ENCODE results near the gene PNKP. TPM values are rescaled to one million over a fixed set of nuclear protein-coding genes. Genes with fewer than 3 reads are reported as not detected.
A peak's percentile ranks its signal among the peaks of the same experiment; 100 is the strongest.

PNKP gene
- total and polyA plus RNA-seq, 9 of the 15 experiments (the other 6 are each of a cell fraction or from before 2014, with no cell fraction given) = 2.8 to 85.4 (median 25.3) TPM

- Histone ChIP-seq H3K9me3 (replicated peaks; ENCODE audit: control insufficient read depth, insufficient read depth, low read depth, low read length) (no peaks in the 10 kb centered on the region), H3K79me2 (ENCODE audit: control insufficient read depth, insufficient read depth, low read length) (peaks cover 39% of the 10 kb centered on the region), H3K27me3 (ENCODE audit: control insufficient read depth in 2 of 2, insufficient read depth in 2 of 2, low read length in 2 of 2) (no peaks in the 10 kb centered on the region), H3K36me3 (ENCODE audit: control insufficient read depth, insufficient read depth, low read length) (peaks cover 72% of the 10 kb centered on the region), H3K9ac (ENCODE audit: insufficient read depth in 1 of 2, low read depth in 2 of 2, low read length in 2 of 2) (peak overlapping the region in 1 of 2 experiments; percentile 81; a peak in 2 of 4 replicates), H2AFZ (ENCODE audit: low read depth, low read length) (no peak overlapping the region), H3K4me1 (replicated peaks in 1 of 2; ENCODE audit: control insufficient read depth in 2 of 2, insufficient read depth in 2 of 2, low read length in 2 of 2) (peaks cover 20 to 81% of the 10 kb centered on the region in 2 experiments; a peak in 4 of 5 replicates), H3K4me2 (ENCODE audit: insufficient read depth, low read length) (no peak overlapping the region), H3K4me3 (no peak overlapping the region), H3K27ac (ENCODE audit: extremely low read depth, low read depth, low read length) (0 out of 3 replicates have a peak overlapping the region, but pooled peaks have one; percentile 25), H4K20me1 (replicated peaks; ENCODE audit: control insufficient read depth, insufficient read depth, low read length) (peaks cover 24% of the 10 kb centered on the region; the same call in 1 of the 2 replicates), H3K9me1 (ENCODE audit: control insufficient read depth, insufficient read depth, low read length) (peaks cover 4% of the 10 kb centered on the region)
- peak; percentile 54 for ATAC-seq
- no TSS peak for BruUV-seq (replicated peaks)
- intact Hi-C loops (cut with micrococcal nuclease) (no loop called here), in situ Hi-C loops (cut with MboI) (no loop called here)
- 93% methylated on average over 15 of the region's 49 CpGs for WGBS (ENCODE audit: insufficient coverage, low coverage, missing lambda C conversion rate)
- POLR2A ChIA-PET = interaction anchor here (1.5 kb wide), 1 partner anchor 9 kb away, joined by 7 read pairs; no protein-coding TSS in a partner anchor
- DNase-seq (ENCODE audit: extremely low read depth in 1 of 4, low spot score in 3 of 4) = peak; percentile 54 to 83 (median 64)
- CTCF ChIA-PET (ENCODE audit: low intra/inter-chr PET ratio) = no interaction called here
- FAIRE-seq = peak; percentile 74
- TF ChIP-seq CTCF (IDR thresholded peaks at IDR 0.05 in 2 of 3, conservative IDR thresholded peaks at IDR 0.05 in 1 of 3; ENCODE audit: insufficient read depth in 2 of 3, low read depth in 1 of 3, low read length in 3 of 3) (peak; percentile 40 to 67 (median 53); a peak in 5 of 6 replicates), SMARCA5 (IDR thresholded peaks at IDR 0.05) (0 out of 2 replicates have a peak, but pooled peaks have one; percentile 47), PCBP1 (IDR thresholded peaks at IDR 0.05; ENCODE audit: low read depth, low read length, poor library complexity, severe bottlenecking) (peak; percentile 55), PHF8 (IDR thresholded peaks at IDR 0.05; ENCODE audit: borderline replicate concordance, low read length) (no peak), ZNF740 (CRISPR knock-in tag; IDR thresholded peaks at IDR 0.05) (peak; percentile 74), ZNF740 (tag; IDR thresholded peaks at IDR 0.05) (no peak), CTCFL (IDR thresholded peaks at IDR 0.05; ENCODE audit: borderline replicate concordance, insufficient read depth, low read depth, low read length, poor library complexity, severe bottlenecking) (peak; percentile 45), YY1 (IDR thresholded peaks at IDR 0.05; ENCODE audit: borderline replicate concordance in 1 of 3, control insufficient read depth in 1 of 3, extremely low read depth in 1 of 3, insufficient read depth in 3 of 3, insufficient read length in 1 of 3, insufficient replicate concordance in 2 of 3, low read depth in 1 of 3, low read length in 2 of 3) (peak in 1 of 3 experiments; percentile 13), VEZF1 (CRISPR knock-in tag; IDR thresholded peaks at IDR 0.05) (peak; percentile 41), PTBP1 (IDR thresholded peaks at IDR 0.05; ENCODE audit: low read depth, low read length) (peak; percentile 72; the same call in 1 of the 2 replicates), RAD21 (CRISPR knock-in tag; conservative IDR thresholded peaks at IDR 0.05 in 1 of 2, IDR thresholded peaks at IDR 0.05 in 1 of 2) (peak in 1 of 2 experiments; percentile 36; a peak in 1 of 4 replicates)
Observed at GRCh38 chr19:49862391-49863253, 4.8 kb downstream of the PNKP start.
